ENCODE measurements around the gene SLC50A1. TPM values are rescaled to one million over a fixed set of nuclear protein-coding genes. Genes with fewer than 3 reads are reported as not detected.

SLC50A1 gene
- total and polyA plus RNA-seq, 4 donors = 12.7 to 23.3 (median 18.2) TPM

DNA sequence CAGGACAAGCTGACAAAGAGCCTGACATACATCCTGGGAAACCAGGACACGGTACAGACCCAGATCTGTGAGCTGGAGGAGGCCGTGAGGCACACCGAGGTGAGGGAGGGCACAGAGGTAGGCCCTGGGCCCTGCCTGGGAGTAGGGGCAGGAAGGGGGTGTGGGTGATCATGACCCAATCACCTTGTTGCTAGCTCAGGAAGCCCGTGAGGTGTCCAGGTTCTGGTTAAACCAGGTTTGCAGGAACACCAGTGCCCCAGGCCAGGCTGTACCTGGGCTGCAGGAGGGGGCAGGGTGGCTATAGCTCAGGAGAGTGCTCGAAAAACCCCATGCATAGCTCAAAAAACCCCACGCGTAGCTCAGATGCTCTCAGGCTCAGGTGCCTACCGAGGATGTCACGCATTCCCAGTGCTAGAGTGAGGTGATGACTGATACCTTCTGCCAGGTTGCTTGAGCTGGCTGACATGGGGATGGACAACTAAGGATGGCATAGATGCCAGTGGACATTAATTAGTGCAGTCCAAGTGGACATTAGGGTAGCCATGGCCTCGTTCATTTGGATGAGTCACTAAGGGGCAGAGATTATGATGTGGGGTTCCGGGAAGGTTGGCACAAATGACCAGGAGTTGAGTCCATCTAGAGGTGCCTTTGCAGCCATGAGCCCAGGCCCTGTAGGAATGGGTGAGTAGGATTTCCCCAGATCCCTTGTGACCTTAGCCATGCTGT lies 41.7 kb downstream of the SLC50A1 start:
- Histone ChIP-seq H3K27ac (ENCODE audit: low read depth in 1 of 2, low read length in 2 of 2) (no peak overlapping the region), H3K4me3 (ENCODE audit: low read depth in 1 of 3, low read length in 3 of 3) (no peak overlapping the region), H3K27me3 (ENCODE audit: control insufficient read depth in 4 of 4, insufficient read depth in 4 of 4, low read length in 3 of 4) (peaks cover 0 to 3% (median 0%) of the 10 kb centered on the region in 4 donors), H3K9ac (ENCODE audit: low read depth in 1 of 2, low read length in 2 of 2) (no peak overlapping the region), H3K4me1 (ENCODE audit: control insufficient read depth in 4 of 4, insufficient read depth in 4 of 4, low read length in 3 of 4) (peaks cover 0 to 6% (median 4%) of the 10 kb centered on the region in 4 donors), H3K36me3 (ENCODE audit: control insufficient read depth in 4 of 4, insufficient read depth in 3 of 4, low read depth in 1 of 4, low read length in 3 of 4) (no peaks in the 10 kb centered on the region), H3K9me3 (ENCODE audit: control insufficient read depth in 4 of 4, low read length in 3 of 4) (no peaks in the 10 kb centered on the region)
- TF ChIP-seq MAX (IDR thresholded peaks at IDR 0.05) = no peak
- TF ChIP-seq, protein P1, sequence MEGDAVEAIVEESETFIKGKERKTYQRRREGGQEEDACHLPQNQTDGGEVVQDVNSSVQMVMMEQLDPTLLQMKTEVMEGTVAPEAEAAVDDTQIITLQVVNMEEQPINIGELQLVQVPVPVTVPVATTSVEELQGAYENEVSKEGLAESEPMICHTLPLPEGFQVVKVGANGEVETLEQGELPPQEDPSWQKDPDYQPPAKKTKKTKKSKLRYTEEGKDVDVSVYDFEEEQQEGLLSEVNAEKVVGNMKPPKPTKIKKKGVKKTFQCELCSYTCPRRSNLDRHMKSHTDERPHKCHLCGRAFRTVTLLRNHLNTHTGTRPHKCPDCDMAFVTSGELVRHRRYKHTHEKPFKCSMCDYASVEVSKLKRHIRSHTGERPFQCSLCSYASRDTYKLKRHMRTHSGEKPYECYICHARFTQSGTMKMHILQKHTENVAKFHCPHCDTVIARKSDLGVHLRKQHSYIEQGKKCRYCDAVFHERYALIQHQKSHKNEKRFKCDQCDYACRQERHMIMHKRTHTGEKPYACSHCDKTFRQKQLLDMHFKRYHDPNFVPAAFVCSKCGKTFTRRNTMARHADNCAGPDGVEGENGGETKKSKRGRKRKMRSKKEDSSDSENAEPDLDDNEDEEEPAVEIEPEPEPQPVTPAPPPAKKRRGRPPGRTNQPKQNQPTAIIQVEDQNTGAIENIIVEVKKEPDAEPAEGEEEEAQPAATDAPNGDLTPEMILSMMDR (IDR thresholded peaks at IDR 0.05; ENCODE audit: low read depth, low read length, missing input control) = no peak
- no peak for TF ChIP-seq RXRA (IDR thresholded peaks at IDR 0.05)
- TF ChIP-seq TAF1 (conservative IDR thresholded peaks at IDR 0.05) = no peak
- no peak for TF ChIP-seq RAD21 (IDR thresholded peaks at IDR 0.05)
- TF ChIP-seq ATF3 (IDR thresholded peaks at IDR 0.05) = no peak
- no peak for TF ChIP-seq FOXA2 (IDR thresholded peaks at IDR 0.05)
- TF ChIP-seq FOXA1 (IDR thresholded peaks at IDR 0.05) = no peak
- TF ChIP-seq SP1 (IDR thresholded peaks at IDR 0.05) = no peak
- no peak for TF ChIP-seq GABPA (IDR thresholded peaks at IDR 0.05 in 1 of 2, conservative IDR thresholded peaks at IDR 0.05 in 1 of 2)
- TF ChIP-seq, protein P2, sequence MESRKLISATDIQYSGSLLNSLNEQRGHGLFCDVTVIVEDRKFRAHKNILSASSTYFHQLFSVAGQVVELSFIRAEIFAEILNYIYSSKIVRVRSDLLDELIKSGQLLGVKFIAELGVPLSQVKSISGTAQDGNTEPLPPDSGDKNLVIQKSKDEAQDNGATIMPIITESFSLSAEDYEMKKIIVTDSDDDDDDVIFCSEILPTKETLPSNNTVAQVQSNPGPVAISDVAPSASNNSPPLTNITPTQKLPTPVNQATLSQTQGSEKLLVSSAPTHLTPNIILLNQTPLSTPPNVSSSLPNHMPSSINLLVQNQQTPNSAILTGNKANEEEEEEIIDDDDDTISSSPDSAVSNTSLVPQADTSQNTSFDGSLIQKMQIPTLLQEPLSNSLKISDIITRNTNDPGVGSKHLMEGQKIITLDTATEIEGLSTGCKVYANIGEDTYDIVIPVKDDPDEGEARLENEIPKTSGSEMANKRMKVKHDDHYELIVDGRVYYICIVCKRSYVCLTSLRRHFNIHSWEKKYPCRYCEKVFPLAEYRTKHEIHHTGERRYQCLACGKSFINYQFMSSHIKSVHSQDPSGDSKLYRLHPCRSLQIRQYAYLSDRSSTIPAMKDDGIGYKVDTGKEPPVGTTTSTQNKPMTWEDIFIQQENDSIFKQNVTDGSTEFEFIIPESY (IDR thresholded peaks at IDR 0.05) = no peak
- TF ChIP-seq HNF4G (IDR thresholded peaks at IDR 0.05) = no peak
- TF ChIP-seq EGR1 (IDR thresholded peaks at IDR 0.05; ENCODE audit: low read depth in 2 of 2) = no peak
- no peak for TF ChIP-seq JUND (IDR thresholded peaks at IDR 0.05)
- no peak for TF ChIP-seq HNF4A (conservative IDR thresholded peaks at IDR 0.05)
- no peak for TF ChIP-seq YY1 (IDR thresholded peaks at IDR 0.05)
- TF ChIP-seq REST (IDR thresholded peaks at IDR 0.05) = no peak
- TF ChIP-seq NR2F2 (IDR thresholded peaks at IDR 0.05) = no peak
- 86% methylated on average over 11 of the region's 11 CpGs for WGBS
- DNase-seq (ENCODE audit: low spot score) = peak; percentile 32

Measured in liver (tissue), 9 donors.